ENCODE measurements around the gene KLHDC4.
"Not testable (repeated sequence)": the region's sequence is repeated elsewhere in the genome, so short reads cannot be mapped to it uniquely, and the experiment has no call there.

Gene KLHDC4

GRCh38 chr16:87739801-87740200 lies 26.0 kb downstream of the KLHDC4 start:
- Mint-ChIP-seq H3K4me1 (peaks cover 32% of the 10 kb centered on the region), H3K9me3 (no peaks in the 10 kb centered on the region), H3K27ac (no peak overlapping the region), H3K4me3 (no peak overlapping the region), H3K36me3 (peaks cover 39% of the 10 kb centered on the region)
- ATAC-seq (no peak), DNase-seq (ENCODE audit: low spot score in 2 of 2) (no peak)

- H3K4me1 Mint-ChIP-seq: peaks cover 44% of the 10 kb centered on the region
- no peak for DNase-seq (ENCODE audit: low spot score in 2 of 2)
- H3K4me3 Mint-ChIP-seq: no peak overlapping the region
- ATAC-seq: no peak
- no peaks in the 10 kb centered on the region for H3K9me3 Mint-ChIP-seq
- peaks cover 30% of the 10 kb centered on the region for H3K36me3 Mint-ChIP-seq
- no peak overlapping the region for H3K27ac Mint-ChIP-seq
Observed at GRCh38 chr16:87736008-87736382, 29.8 kb downstream of the KLHDC4 start.

- Mint-ChIP-seq H3K4me3 (no peak overlapping the region), H3K36me3 (peaks cover 30% of the 10 kb centered on the region), H3K27ac (no peak overlapping the region), H3K9me3 (no peaks in the 10 kb centered on the region), H3K4me1 (peaks cover 40% of the 10 kb centered on the region)
- ATAC-seq: no peak
- DNase-seq (ENCODE audit: low spot score in 2 of 2): no peak
Observed at GRCh38 chr16:87735270-87736007, 30.3 kb downstream of the KLHDC4 start.

GRCh38 chr16:87734644-87735043 lies 31.1 kb downstream of the KLHDC4 start:
- no peak for ATAC-seq
- Mint-ChIP-seq H3K36me3 (peaks cover 36% of the 10 kb centered on the region), H3K4me1 (peaks cover 39% of the 10 kb centered on the region), H3K9me3 (no peaks in the 10 kb centered on the region), H3K27ac (no peak overlapping the region), H3K4me3 (no peak overlapping the region)
- DNase-seq (ENCODE audit: low spot score in 2 of 2): no peak

GRCh38 chr16:87733190-87733589 lies 32.6 kb downstream of the KLHDC4 start:
- H3K4me3 Mint-ChIP-seq: no peak overlapping the region

GRCh38 chr16:87731607-87732006 lies 34.2 kb downstream of the KLHDC4 start:
- no peak for DNase-seq (ENCODE audit: low spot score in 2 of 2)
- no peak for ATAC-seq
- no peak overlapping the region for H3K27ac Mint-ChIP-seq
- H3K4me3 Mint-ChIP-seq: no peak overlapping the region
- no peaks in the 10 kb centered on the region for H3K9me3 Mint-ChIP-seq
- H3K4me1 Mint-ChIP-seq: peaks cover 46% of the 10 kb centered on the region
- H3K36me3 Mint-ChIP-seq: peaks cover 65% of the 10 kb centered on the region

More at GRCh38 chr16:87733190-87733589, 32.6 kb downstream of the KLHDC4 start:
- peaks cover 39% of the 10 kb centered on the region for H3K4me1 Mint-ChIP-seq
- peaks cover 50% of the 10 kb centered on the region for H3K36me3 Mint-ChIP-seq
- peak overlapping the region; percentile 56 for H3K27ac Mint-ChIP-seq
- ATAC-seq (peak; percentile 36), DNase-seq (ENCODE audit: low spot score in 2 of 2) (no peak)
- no peaks in the 10 kb centered on the region for H3K9me3 Mint-ChIP-seq

- H3K27ac Mint-ChIP-seq: no peak overlapping the region
- H3K4me1 Mint-ChIP-seq: peaks cover 46% of the 10 kb centered on the region
- H3K9me3 Mint-ChIP-seq: no peaks in the 10 kb centered on the region
- H3K36me3 Mint-ChIP-seq: peaks cover 77% of the 10 kb centered on the region
- ATAC-seq (no peak), DNase-seq (ENCODE audit: low spot score in 2 of 2) (no peak)
- no peak overlapping the region for H3K4me3 Mint-ChIP-seq
Observed at GRCh38 chr16:87729266-87729954, 36.4 kb downstream of the KLHDC4 start.

GRCh38 chr16:87728026-87728425 lies 37.8 kb downstream of the KLHDC4 start:
- no peak for ATAC-seq
- no peak overlapping the region for H3K4me3 Mint-ChIP-seq
- H3K4me1 Mint-ChIP-seq: peaks cover 36% of the 10 kb centered on the region
- DNase-seq (ENCODE audit: low spot score in 2 of 2): no peak
- H3K36me3 Mint-ChIP-seq: peaks cover 89% of the 10 kb centered on the region
- H3K9me3 Mint-ChIP-seq: no peaks in the 10 kb centered on the region
- peak overlapping the region; percentile 45 for H3K27ac Mint-ChIP-seq

GRCh38 chr16:87727346-87727745 lies 38.4 kb downstream of the KLHDC4 start:
- ATAC-seq: no peak
- Mint-ChIP-seq H3K4me3 (no peak overlapping the region), H3K27ac (peak overlapping the region; percentile 45), H3K36me3 (peaks cover 92% of the 10 kb centered on the region), H3K4me1 (peaks cover 39% of the 10 kb centered on the region), H3K9me3 (no peaks in the 10 kb centered on the region)
- no peak for DNase-seq (ENCODE audit: low spot score in 2 of 2)

- ATAC-seq, H3K4me3 Mint-ChIP-seq: not testable (repeated sequence)
Observed at GRCh38 chr16:87726577-87726976, 39.2 kb downstream of the KLHDC4 start.

GRCh38 chr16:87725596-87726235 lies 40.1 kb downstream of the KLHDC4 start:
- Mint-ChIP-seq H3K27ac (peak overlapping the region; percentile 79), H3K4me3 (peak overlapping the region; percentile 29), H3K36me3 (peaks cover 91% of the 10 kb centered on the region), H3K4me1 (peaks cover 33% of the 10 kb centered on the region), H3K9me3 (no peaks in the 10 kb centered on the region)
- no peak for ATAC-seq
- no peak for DNase-seq (ENCODE audit: low spot score in 2 of 2)

More at GRCh38 chr16:87726577-87726976, 39.2 kb downstream of the KLHDC4 start:
- H3K4me1 Mint-ChIP-seq: peaks cover 40% of the 10 kb centered on the region
- not testable (repeated sequence) for DNase-seq (ENCODE audit: low spot score in 2 of 2); H3K9me3 Mint-ChIP-seq
- peaks cover 92% of the 10 kb centered on the region for H3K36me3 Mint-ChIP-seq
- peak overlapping the region; percentile 54 for H3K27ac Mint-ChIP-seq

GRCh38 chr16:87724490-87725291 lies 41.1 kb downstream of the KLHDC4 start:
- DNase-seq (ENCODE audit: low spot score in 2 of 2) (no peak), ATAC-seq (peak; percentile 82)
- peaks cover 33% of the 10 kb centered on the region for H3K4me1 Mint-ChIP-seq
- peak overlapping the region; percentile 29 for H3K4me3 Mint-ChIP-seq
- H3K9me3 Mint-ChIP-seq: no peaks in the 10 kb centered on the region
- H3K36me3 Mint-ChIP-seq: peaks cover 89% of the 10 kb centered on the region
- peak overlapping the region; percentile 79 for H3K27ac Mint-ChIP-seq

- H3K9me3 Mint-ChIP-seq: no peaks in the 10 kb centered on the region
Observed at GRCh38 chr16:87723226-87723623, 42.6 kb downstream of the KLHDC4 start.

GRCh38 chr16:87722590-87723225 lies 43.1 kb downstream of the KLHDC4 start:
- no peaks in the 10 kb centered on the region for H3K9me3 Mint-ChIP-seq
- H3K36me3 Mint-ChIP-seq: peaks cover 81% of the 10 kb centered on the region
- H3K27ac Mint-ChIP-seq: peak overlapping the region; percentile 68
- peaks cover 33% of the 10 kb centered on the region for H3K4me1 Mint-ChIP-seq
- DNase-seq (ENCODE audit: low spot score in 2 of 2): no peak
- H3K4me3 Mint-ChIP-seq: no peak overlapping the region
- ATAC-seq: no peak

More at GRCh38 chr16:87723226-87723623, 42.6 kb downstream of the KLHDC4 start:
- H3K4me1 Mint-ChIP-seq: peaks cover 33% of the 10 kb centered on the region
- no peak overlapping the region for H3K4me3 Mint-ChIP-seq
- no peak overlapping the region for H3K27ac Mint-ChIP-seq
- DNase-seq (ENCODE audit: low spot score in 2 of 2) (no peak), ATAC-seq (no peak)
- peaks cover 82% of the 10 kb centered on the region for H3K36me3 Mint-ChIP-seq

Data from stimulated activated effector memory CD8-positive, alpha-beta T cell treated with anti-CD3 and anti-CD28 coated beads, Interleukin-12 subunit alpha, Interleukin-12 subunit beta, amount 100 ng/mL, for 72 hours (primary cell).